ENCODE measurements around the gene PAK2.

DNA sequence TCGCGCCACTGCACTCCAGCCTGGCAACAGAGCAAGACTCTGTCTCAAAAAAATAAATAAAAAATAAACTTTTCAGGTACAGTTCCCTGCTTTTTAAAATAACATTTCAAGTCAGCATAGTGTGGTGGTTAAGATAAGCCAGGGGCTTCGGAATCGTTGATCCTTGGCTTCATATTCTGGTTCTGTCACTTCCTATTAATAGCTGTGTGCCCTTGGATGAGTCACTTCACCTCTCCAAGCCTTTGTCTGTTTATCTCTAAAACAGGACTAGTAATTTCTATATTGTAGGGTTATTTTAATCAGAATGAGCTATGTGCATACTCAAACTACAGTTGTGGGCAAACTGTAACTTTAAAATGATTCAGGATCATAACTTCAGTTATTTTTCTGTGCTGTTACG, 74.2 kb downstream of the PAK2 start:
- no peak for TF ChIP-seq POLR2AphosphoS5 (IDR thresholded peaks at IDR 0.05)
- TF ChIP-seq, protein P1, sequence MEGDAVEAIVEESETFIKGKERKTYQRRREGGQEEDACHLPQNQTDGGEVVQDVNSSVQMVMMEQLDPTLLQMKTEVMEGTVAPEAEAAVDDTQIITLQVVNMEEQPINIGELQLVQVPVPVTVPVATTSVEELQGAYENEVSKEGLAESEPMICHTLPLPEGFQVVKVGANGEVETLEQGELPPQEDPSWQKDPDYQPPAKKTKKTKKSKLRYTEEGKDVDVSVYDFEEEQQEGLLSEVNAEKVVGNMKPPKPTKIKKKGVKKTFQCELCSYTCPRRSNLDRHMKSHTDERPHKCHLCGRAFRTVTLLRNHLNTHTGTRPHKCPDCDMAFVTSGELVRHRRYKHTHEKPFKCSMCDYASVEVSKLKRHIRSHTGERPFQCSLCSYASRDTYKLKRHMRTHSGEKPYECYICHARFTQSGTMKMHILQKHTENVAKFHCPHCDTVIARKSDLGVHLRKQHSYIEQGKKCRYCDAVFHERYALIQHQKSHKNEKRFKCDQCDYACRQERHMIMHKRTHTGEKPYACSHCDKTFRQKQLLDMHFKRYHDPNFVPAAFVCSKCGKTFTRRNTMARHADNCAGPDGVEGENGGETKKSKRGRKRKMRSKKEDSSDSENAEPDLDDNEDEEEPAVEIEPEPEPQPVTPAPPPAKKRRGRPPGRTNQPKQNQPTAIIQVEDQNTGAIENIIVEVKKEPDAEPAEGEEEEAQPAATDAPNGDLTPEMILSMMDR (IDR thresholded peaks at IDR 0.05) = no peak
